Measurements from ENCODE around the gene MAFG. TPM values are rescaled to one million over a fixed set of nuclear protein-coding genes. Genes with fewer than 3 reads are reported as not detected.

Gene MAFG
- total and polyA plus RNA-seq, 2 of the 13 experiments (the other 11 are each of a cell fraction or from before 2014, with no cell fraction given): 14.5 to 20.0 TPM

DNA sequence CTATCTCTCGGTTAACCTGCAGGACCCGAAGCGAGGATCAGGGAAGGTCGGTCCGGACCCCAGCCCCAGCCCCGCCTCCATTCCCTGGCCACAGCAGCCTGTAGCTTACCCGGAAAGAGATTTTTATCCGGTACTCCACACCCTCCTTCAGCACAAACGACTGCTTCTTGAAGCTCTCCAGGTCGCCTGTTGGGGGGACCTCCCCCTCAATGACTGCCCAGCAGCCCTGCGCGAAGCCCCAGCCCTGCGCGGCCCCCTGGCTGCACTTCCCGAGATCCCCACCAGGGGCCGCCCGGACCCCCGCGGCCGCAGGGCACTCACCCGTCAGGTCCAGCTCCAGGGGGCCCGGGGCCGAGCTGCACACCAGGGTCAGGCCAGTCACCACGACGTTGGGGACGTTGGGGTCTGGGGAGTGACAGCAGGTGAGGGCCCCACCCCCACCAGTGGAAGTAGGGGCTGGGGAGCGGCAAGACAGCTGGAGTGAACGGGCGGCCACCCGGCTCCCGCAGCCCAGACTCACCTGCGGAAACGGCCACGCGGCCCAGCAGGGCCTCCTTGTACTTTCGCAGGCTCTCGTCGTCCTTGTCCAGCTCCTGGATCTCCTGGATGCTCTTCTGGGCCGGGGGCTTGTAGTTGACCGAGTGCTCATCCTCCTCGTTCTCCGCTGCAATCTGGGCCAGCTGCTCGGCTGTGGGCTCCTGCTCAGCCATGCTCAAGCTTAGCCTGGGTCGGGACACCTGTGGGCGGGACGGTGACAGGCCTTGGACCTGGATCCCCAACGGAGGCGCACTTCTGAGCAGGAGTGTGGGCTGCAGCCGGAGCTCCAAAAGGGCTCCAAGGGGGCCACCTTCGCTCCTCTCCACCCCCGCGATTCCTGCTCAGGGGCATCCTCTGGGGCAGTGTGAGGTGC lies 58.1 kb downstream of the MAFG start:
- ATAC-seq (peak; percentile 26), FAIRE-seq (no peak)
- BruUV-seq (replicated peaks): no TSS peak
- TF ChIP-seq, protein P1, sequence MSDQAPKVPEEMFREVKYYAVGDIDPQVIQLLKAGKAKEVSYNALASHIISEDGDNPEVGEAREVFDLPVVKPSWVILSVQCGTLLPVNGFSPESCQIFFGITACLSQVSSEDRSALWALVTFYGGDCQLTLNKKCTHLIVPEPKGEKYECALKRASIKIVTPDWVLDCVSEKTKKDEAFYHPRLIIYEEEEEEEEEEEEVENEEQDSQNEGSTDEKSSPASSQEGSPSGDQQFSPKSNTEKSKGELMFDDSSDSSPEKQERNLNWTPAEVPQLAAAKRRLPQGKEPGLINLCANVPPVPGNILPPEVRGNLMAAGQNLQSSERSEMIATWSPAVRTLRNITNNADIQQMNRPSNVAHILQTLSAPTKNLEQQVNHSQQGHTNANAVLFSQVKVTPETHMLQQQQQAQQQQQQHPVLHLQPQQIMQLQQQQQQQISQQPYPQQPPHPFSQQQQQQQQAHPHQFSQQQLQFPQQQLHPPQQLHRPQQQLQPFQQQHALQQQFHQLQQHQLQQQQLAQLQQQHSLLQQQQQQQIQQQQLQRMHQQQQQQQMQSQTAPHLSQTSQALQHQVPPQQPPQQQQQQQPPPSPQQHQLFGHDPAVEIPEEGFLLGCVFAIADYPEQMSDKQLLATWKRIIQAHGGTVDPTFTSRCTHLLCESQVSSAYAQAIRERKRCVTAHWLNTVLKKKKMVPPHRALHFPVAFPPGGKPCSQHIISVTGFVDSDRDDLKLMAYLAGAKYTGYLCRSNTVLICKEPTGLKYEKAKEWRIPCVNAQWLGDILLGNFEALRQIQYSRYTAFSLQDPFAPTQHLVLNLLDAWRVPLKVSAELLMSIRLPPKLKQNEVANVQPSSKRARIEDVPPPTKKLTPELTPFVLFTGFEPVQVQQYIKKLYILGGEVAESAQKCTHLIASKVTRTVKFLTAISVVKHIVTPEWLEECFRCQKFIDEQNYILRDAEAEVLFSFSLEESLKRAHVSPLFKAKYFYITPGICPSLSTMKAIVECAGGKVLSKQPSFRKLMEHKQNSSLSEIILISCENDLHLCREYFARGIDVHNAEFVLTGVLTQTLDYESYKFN (CRISPR knock-in tag; conservative IDR thresholded peaks at IDR 0.05): no peak
- TF ChIP-seq CHD2 (IDR thresholded peaks at IDR 0.05; ENCODE audit: low read depth, low read length) (no peak), ZNF33B (CRISPR knock-in tag; IDR thresholded peaks at IDR 0.05) (0 out of 2 replicates have a peak, but pooled peaks have one; percentile 18), TSC22D2 (CRISPR knock-in tag; IDR thresholded peaks at IDR 0.05; ENCODE audit: borderline replicate concordance) (0 out of 2 replicates have a peak, but pooled peaks have one; percentile 4), ZNF543 (CRISPR knock-in tag; IDR thresholded peaks at IDR 0.05) (no peak; the same call in 1 of the 2 replicates), ZNF703 (CRISPR knock-in tag; IDR thresholded peaks at IDR 0.05; ENCODE audit: borderline replicate concordance) (no peak; the same call in 1 of the 2 replicates), ZBTB1 (CRISPR knock-in tag; IDR thresholded peaks at IDR 0.05; ENCODE audit: borderline replicate concordance) (no peak), ZFP36L2 (CRISPR knock-in tag; IDR thresholded peaks at IDR 0.05) (no peak)
- TF ChIP-seq, protein P2, sequence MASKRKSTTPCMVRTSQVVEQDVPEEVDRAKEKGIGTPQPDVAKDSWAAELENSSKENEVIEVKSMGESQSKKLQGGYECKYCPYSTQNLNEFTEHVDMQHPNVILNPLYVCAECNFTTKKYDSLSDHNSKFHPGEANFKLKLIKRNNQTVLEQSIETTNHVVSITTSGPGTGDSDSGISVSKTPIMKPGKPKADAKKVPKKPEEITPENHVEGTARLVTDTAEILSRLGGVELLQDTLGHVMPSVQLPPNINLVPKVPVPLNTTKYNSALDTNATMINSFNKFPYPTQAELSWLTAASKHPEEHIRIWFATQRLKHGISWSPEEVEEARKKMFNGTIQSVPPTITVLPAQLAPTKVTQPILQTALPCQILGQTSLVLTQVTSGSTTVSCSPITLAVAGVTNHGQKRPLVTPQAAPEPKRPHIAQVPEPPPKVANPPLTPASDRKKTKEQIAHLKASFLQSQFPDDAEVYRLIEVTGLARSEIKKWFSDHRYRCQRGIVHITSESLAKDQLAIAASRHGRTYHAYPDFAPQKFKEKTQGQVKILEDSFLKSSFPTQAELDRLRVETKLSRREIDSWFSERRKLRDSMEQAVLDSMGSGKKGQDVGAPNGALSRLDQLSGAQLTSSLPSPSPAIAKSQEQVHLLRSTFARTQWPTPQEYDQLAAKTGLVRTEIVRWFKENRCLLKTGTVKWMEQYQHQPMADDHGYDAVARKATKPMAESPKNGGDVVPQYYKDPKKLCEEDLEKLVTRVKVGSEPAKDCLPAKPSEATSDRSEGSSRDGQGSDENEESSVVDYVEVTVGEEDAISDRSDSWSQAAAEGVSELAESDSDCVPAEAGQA (IDR thresholded peaks at IDR 0.05; ENCODE audit: low read depth): 0 out of 2 replicates have a peak, but pooled peaks have one; percentile 43
- TF ChIP-seq, protein P2 (CRISPR knock-in tag; IDR thresholded peaks at IDR 0.05; ENCODE audit: borderline replicate concordance): no peak
- TF ChIP-seq, protein P3, sequence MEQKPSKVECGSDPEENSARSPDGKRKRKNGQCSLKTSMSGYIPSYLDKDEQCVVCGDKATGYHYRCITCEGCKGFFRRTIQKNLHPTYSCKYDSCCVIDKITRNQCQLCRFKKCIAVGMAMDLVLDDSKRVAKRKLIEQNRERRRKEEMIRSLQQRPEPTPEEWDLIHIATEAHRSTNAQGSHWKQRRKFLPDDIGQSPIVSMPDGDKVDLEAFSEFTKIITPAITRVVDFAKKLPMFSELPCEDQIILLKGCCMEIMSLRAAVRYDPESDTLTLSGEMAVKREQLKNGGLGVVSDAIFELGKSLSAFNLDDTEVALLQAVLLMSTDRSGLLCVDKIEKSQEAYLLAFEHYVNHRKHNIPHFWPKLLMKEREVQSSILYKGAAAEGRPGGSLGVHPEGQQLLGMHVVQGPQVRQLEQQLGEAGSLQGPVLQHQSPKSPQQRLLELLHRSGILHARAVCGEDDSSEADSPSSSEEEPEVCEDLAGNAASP (CRISPR knock-in tag; IDR thresholded peaks at IDR 0.05; ENCODE audit: borderline replicate concordance): 0 out of 2 replicates have a peak, but pooled peaks have one; percentile 9

More for the DNA sequence above, 58.1 kb downstream of the MAFG start:
- Histone ChIP-seq H2AFZ (ENCODE audit: low read length) (no peak overlapping the region), H3K4me2 (ENCODE audit: low read depth, low read length) (peak overlapping the region; percentile 75), H3K79me2 (ENCODE audit: insufficient read depth, low read length) (peaks cover 25% of the 10 kb centered on the region), H3K27me3 (ENCODE audit: control insufficient read depth in 1 of 2, insufficient read depth in 2 of 2, low read length in 2 of 2) (no peaks in the 10 kb centered on the region), H3K36me3 (replicated peaks in 1 of 2; ENCODE audit: control insufficient read depth in 1 of 2, insufficient read depth in 2 of 2, low read length in 2 of 2) (peaks cover 16 to 27% of the 10 kb centered on the region in 2 experiments), H3K9ac (ENCODE audit: insufficient read depth, low read depth, low read length) (peak overlapping the region; percentile 88), H3K4me1 (ENCODE audit: insufficient read depth, low read length) (peaks cover 74% of the 10 kb centered on the region), H4K20me1 (ENCODE audit: insufficient read depth, low read length) (peaks cover 44% of the 10 kb centered on the region; the same call in 1 of the 2 replicates), H3K27ac (ENCODE audit: extremely low read length, insufficient read depth, low read length) (peak overlapping the region; percentile 80), H3K9me3 (ENCODE audit: low read length) (no peaks in the 10 kb centered on the region), H3K4me3 (replicated peaks in 1 of 3; ENCODE audit: insufficient read depth in 1 of 3, low read depth in 2 of 3, low read length in 3 of 3) (peak overlapping the region; percentile 72 to 92 (median 85))
- WGBS (ENCODE audit: low lambda C conversion rate): 61% methylated on average over 38 of the region's 52 CpGs
- ChIA-PET POLR2A (interaction anchor here (0.6 to 4.3 kb wide), 23 partner anchors 8 to 168 kb away, joined by 3 to 26 read pairs (median 4); partner anchors contain the start of genes ALYREF, ANAPC11, CENPX and DCXR), CTCF (ENCODE audit: low intra/inter-chr PET ratio, low total read pairs) (interaction anchor here (1.4 kb wide), 1 partner anchor 151 kb away, joined by 3 read pairs; no protein-coding TSS in a partner anchor)
- intact Hi-C loops (cut with micrococcal nuclease; ENCODE audit: unreplicated experiment): loop anchor here (5.0 kb wide), 2 partner anchors 43 to 153 kb away; partner anchors contain the start of genes CENPX, LRRC45 and PCYT2
- no peak for DNase-seq (ENCODE audit: low spot score)
- in situ Hi-C loops (cut with HindIII; ENCODE audit: extremely low pct_ligation_motif_present, low pct_unique_long_range_greater_than_20kb): no loop called here

Data from HepG2 (cell line).